ENCODE measurements around the gene CARMIL3.

- TF ChIP-seq CTCF (IDR thresholded peaks at IDR 0.05; ENCODE audit: low read length): no peak
- TF ChIP-seq EZH2 (IDR thresholded peaks at IDR 0.05; ENCODE audit: borderline replicate concordance, low read length): no peak
Measured at GRCh38 chr14:24051789-24052655, at the start of gene CARMIL3.
